ENCODE data around the gene GFRA4.

Gene GFRA4

DNA sequence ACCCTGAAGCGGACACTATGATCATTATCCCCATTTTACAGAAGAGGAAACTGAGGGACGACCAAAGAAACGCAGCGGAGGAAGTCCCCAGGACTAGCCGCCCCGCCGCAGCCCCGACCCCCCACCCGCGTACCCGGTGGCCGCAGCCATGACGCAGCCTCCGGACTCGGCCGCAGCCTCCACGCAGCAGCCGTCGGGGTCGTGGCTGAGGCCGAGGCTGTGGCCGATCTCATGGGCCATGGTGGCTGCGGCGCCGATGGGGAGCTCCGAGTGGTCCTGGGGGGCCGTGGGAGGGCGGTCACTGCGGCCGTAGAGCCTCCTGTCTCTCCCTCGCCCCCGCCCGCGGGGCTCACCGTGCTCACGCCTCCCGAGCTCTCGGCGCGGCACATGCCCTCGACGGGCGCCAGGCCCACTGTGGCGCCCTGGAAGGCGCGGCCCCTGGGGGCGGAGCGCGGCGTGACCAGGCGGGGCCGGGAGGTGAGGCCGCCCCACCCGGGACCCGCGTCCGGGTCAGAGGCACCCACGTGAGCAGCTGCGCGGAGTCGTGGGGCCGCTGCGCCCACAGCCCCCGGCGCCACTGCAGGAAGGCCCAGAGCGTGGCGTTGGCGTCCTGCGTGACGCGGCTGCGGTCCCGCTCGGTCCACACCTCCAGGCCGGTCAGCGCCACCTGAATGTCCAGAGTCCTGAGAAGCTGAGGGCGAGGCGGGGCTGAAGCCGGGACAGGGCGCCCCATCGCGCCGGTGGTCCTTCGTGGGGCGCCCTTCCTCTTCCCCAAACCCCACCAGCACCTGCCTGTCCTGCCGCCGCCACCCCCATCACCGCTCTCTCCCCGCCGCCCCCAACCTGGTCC is 10.2 kb upstream of the GFRA4 start:
- no peak for DNase-seq

DNA sequence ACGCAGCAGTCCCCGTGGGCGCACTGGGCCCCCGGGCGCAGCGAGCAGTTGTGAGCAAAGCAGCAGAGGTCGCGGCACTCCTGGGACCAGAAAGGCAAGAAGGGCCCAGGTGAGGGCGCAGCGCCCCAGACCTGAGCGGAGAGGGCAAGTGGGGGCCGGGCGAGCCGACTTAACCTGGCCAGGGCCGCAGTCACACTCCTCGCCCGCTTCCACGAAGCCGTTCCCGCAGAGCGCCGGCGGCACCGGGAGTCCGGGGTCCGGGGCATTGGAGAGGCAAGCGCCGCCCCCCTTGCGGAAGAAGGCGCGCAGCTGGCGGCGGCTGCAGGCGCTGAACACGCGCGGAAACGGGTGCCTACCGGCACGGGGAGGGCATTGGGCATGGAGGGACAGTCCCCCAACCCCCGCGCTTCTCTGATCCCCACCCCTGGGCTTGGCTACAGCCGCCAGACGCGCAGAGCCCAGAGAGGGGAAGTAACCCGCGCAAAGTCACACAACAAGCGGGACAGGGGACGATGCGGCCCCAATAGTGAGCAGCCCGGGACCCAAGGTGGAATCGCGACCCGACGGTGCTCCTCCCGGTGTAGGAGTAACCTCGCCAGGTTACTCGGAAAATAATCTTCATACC is 9.5 kb upstream of the GFRA4 start:
- no peak for DNase-seq

DNA sequence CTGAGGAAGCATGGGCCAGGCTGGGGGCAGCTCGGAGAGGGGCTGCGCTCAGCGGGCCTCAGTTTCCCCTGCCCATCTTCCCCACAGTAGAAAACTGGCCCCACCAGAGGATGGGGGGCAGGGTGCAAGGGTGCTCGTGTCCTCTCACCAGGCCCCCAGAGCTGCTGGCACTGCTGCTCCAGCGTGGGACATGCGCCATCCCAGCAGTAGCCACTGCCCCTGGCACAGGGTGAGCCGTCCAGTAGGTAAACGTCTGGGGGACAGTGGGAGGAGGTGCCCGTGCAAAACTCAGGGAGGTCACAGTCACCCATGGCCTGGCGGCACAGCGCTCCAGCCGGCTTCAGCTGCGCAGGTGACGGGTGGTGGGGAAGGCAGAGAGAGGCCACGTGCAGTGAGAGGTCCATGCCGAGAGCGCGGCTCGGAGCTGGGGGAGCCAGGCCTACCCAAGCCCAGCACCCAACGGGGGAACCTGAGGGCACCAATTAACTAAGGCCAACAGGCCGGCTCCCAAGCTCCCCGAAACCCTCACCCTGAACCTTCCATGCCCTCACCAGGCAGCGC is 8.9 kb upstream of the GFRA4 start:
- no peak for DNase-seq

DNA sequence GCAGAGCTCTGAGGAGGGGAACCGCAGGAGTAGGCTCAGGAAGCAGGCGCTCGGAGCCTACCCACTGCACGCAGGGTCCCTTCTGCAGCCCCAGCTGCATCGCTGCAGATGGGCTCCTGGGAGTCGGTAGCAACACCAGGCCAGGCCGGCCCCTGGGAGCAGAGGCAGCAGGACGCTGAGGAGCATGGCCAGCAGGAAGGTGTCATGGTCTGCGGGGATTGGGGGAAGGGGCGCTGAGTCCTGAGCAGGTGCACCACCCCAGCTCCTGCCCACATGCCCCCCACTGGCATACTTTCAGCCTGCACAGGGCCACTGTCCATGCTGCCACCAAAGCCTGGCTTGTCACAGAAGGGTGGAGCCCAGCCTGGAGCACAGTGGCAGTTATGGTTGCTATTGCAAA is 7.7 kb upstream of the GFRA4 start:
- no peak for DNase-seq

DNA sequence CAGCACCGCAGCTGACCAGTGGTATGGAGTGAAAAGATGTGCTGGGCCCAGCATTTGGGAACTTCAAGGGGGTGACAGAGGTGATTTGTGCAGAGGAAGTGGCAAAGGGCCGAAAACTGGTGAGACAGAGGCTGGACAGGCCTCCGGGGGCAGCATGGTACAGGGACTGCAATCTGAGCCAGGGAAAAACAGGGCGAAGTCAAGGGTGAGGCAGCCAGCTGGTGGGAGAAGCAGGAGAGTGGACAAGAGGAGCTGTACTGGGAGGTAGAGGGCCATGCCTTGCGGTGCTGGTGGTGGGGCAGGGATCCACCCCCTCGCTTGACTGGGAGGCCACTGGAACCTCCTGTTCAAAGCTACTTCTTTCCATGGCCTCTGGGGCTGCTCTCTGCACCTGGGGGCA is 7.3 kb upstream of the GFRA4 start:
- no peak for DNase-seq

DNA sequence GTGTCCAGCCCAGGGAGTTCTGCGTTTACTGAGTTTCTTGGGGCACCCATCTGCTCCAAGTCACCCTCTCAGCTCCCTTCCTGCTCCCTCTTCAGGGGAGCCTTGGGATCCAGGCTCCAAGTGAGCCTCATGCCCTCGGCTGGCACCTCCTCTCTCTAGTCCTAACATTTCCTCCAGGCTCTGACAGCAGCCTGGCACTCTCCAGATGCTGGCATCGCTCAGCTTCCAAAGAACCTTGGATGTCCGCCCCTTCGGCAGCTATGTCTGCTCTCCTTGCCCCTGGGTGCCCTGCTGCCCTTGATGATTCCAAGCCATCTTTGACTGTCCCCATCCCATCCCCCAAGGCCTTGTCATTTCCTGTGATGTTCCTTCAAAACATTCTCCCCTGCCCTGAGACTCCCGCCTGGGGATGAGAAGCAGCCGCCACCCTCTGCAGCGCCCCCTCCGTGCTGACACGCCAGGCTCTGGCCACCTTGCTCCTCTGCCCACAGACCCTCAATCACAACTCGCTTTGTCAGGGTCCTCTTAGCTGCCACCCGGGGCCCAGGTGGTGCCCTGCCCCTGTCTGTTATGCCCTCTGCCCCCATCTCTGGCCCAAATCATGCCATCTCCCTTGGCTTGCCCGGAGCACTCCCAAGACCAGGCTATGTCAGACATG is 6.6 kb upstream of the GFRA4 start:
- no peak for DNase-seq

DNA sequence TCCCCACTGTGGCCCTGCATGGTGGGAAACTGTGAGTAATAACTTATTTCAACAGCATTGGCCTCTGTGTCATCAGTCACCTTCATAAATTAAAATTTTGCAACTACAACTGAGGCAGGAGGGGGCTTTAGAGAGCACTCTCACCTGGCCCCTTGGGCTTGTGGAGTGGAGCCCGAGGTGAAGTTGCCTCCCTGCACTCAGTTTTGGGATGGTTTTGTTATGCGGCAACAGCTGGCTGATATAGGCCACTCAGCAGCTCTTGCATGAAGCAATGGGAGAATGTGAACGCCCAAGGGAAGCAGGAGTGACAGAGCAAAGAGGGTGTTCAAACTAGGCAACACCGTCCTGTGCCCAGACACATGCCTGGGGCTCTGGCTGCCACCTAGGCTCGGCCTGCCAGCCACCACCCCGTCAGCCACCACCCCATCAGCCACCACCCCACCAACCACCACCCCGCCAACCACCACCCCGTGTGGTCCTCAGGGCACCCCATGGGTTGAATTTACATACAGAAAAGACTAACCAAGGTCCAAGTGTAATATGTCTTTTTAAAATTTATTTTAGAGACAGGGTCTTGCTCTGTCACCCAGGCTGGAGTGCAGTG is 4.3 kb upstream of the GFRA4 start:
- DNase-seq: no peak

DNA sequence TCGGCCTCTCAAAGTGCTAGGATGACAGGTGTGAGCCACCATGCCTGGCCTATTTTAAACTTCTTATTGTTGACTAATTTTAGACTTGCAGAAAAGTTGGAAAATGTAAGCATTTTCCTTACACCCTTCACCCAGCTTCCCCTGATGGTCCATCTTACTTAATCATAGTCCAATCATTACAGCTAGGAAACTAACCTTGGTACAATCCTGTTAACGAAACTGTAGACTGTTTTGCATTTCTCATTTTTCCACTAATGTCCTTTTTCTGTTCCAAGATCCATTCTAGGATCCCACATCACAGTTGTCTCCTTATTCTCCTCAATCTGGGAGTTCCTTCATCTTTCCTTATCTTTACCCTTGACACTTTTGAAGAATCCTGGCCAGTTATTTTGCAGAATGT is 659 bp upstream of the GFRA4 start:
- DNase-seq: no peak

DNA sequence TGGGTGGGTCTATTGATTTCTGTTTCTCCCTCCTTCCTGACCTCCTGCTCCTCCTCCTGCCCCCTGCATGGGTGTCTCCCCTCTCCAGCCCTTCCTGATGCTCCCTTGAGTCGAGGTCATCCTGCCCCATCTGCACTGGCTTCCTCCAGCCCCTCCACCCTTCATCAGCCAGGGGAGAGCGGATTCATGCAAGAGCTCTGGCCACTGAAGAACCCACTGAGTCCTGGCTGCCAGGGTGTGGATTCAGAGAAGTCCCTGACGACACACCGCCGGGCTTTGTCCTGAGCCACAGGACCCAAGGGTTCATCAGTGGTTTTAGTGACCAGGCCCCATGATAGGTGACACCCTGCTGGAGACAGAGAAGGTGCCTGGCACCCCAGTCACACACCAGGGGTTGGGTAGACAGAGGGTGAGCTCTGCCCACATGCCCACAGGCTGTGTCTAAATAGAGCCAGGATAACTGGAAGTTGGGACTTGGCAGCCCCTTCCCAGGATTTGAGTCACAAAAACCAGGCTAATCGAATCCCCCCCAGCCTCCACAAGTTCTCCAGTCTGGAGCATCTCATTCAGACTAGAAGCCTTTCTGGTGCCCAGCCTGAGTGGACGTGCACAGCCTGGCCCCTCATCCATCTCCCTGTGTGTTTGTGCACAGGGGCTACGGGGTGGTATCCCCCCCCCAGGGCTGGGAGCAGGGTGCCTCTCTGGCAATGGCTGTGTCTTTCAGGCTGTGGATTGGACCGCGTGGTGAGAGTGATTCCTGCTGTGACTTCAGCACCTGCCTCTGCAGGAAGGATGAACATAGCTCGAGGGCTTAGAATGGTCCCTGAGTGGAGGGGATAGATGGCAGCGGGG is 1.2 kb downstream of the GFRA4 start:
- DNase-seq: no peak

DNA sequence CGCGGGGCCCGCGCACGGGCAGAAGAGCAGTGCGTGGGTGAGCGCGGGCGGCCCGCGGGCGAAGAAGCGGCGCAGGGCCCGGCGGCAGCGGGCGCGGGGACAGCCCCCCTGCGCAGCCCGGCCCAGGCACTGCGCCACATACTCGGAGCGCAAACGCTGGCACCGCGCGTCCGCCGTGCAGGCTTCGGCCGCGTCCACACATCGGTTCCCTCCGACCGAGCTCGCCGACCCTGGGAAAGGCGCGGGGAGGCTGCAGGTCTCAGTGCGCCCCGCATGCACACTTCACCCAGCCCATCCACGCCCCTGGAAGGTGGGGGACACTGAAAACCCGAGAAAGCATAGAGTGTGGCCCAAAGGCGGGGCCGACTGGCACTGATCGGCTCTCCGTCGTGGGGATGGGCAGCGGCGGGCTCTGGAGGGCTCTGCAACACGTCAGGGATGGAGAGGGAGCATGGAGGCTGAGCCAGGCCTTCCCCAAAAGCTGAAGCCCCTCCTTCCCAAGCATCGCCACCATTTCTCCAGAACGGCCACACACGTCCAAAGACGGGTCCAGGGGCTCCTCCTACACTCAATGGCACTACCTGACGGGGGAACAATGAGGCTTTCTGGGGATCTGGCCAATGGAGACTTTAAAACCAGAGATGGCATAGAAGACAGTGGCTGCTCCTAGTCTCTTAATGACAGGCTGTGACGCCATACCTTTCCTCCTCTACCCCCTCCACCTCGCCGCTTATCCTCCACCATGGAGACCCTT is 2.0 kb downstream of the GFRA4 start:
- no peak for DNase-seq

DNA sequence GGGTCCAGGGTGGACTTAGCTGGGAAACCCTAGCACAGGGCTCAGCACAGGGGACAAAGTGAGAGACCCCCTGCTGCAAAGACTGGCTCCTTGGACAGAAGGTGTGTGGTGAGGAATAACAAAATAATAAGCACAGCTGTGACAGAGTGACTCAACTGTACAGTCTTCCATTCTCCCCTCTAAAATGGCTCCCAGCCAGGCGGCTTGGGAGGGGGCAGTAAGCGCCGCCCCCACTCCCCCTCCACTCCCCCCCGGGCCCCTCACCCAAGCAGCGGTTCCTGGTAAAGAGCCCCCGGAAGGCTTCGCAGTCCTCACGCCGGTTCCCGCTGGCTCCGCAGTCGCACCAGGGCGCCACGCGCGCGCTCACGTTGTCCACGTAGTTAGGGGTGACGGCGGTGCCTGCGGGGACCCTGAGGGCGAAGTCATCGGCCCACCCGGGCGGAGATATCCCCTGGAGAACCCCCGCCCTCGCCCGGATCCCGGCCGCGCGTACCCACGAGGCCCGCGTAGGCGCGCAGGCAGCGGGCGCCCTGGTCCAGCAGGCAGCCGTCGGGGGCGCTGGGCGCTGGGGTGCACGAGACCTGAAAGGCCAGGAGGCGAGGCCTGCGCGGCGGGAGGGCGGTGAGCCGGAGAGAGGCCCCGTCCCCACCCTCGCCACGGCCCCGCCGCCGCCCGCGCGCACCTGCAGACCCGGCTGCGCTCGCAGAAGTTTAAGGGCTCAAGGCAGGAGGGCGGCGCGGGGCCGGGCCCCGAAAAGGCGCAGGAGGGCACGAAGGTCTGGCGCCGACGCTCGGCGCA is 2.7 kb downstream of the GFRA4 start:
- no peak for DNase-seq

DNA sequence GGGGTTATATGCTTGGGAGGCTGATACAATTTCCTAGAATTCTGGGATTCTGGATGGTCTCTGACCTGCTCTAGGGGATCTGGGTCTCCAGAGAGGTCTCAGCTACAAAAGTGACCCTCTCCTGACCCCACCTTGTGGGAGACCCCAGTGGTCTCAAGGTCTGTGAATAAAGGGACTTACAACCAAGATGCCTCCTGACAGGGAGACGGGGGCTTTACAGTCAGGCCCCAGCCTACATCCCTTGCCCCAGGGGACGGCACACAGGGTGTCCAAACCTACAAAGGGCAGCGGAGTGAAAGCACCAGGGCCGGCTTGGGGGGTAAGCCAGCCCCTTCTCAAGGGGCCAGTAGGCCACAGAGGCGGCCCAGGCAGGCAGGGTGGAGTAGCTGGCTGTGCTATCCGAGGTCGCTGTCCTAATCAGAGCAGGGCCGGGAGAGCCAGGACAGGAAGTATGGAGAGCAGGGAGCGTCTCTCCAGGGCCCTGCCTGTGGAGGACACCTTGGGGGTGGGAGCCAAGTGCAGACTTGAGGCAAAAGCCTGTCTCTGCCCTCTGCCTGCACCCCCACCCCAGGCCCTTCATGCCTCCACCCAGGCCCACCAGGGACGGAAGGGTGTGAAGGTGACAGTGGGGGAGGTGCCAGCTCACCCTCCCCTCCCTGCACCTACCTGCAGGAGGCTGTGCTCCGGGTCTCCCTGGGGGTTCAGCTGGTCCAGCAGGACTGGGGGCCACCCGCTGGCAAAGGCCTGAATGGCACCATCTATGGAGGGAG is 3.5 kb downstream of the GFRA4 start:
- no peak for DNase-seq

DNA sequence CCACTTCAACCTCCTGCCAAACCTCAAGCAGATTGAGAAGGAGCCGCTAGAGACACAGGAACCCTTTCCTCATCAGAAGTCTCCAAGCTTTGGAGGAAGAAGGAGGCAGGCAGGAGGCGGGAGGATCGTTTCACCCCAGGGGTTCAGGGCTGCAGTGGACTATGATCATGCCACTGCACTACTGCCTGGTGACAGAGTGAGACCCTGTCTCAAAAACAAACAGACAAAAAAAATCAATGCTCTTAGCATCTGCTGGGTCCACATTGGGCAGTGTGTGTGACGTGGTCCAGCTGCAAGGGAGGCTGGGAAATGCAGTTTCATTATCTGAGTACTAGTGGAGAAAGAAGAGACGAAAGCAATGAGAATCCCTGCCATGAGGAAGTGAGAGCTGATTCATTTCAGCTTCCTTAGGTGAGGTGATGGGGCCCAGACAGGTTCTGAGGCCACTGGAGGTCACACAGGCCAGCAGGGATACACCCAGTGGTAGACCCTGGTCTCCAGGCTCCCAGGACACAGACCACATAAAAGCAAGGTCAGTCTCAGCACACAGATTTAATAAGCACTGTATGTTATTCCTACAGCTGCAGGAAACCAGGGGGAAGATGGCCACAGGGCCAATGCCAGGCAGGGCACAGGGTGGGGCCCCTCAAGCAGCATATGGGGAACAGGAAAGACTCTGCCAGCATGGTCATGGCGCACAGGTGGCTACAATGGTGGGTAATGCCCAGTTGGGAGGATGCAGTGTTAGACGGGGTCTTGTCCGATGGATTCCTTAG is 4.3 kb downstream of the GFRA4 start:
- DNase-seq: no peak

DNA sequence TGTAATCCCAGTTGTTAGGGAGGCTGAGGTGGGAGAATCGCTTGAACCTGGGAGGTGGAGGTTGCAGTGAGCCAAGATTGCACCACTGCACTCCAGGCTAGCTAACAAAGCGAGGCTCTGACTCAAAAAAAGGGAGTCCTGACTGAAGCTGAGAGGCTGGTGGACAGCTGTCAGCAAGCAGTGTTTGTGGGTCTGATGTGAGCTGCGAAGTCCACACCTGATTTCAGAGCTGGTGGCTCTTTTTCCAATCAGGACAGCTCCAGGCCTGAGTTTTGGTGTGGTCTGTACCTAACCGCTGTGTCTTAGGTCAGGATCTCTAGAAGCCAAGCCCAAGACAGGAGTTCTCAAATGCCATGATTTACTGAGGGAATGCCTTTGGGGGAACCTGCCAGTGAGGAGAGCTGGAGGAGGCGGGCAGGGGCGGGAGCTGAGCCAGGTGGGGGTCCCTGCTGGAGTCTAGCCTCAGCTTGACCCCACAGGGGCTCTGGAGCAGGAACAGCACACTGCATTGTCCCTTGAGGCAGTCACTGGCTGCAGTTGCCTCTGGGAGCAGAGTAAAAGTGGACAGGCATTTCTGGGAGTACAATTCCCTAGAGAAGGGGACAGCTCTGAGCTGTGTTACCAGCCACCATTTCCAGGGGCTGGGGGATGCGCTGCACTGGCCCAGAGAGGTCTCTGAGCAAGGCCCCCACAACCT is 5.0 kb downstream of the GFRA4 start:
- no peak for DNase-seq

DNA sequence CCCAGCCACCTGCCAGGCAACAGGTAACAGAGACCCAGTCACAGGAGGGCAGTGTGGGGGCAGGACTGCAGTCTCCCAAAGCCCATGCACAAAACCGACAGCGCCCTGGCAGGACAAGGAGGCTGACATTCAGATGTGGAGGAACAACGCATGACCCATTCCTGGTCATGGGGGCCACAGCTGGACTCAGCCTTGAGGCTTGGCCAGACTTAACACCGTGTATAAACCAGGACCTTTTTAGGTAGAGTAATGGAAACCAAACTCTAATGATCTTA is 8.1 kb downstream of the GFRA4 start:
- no peak for DNase-seq

DNA sequence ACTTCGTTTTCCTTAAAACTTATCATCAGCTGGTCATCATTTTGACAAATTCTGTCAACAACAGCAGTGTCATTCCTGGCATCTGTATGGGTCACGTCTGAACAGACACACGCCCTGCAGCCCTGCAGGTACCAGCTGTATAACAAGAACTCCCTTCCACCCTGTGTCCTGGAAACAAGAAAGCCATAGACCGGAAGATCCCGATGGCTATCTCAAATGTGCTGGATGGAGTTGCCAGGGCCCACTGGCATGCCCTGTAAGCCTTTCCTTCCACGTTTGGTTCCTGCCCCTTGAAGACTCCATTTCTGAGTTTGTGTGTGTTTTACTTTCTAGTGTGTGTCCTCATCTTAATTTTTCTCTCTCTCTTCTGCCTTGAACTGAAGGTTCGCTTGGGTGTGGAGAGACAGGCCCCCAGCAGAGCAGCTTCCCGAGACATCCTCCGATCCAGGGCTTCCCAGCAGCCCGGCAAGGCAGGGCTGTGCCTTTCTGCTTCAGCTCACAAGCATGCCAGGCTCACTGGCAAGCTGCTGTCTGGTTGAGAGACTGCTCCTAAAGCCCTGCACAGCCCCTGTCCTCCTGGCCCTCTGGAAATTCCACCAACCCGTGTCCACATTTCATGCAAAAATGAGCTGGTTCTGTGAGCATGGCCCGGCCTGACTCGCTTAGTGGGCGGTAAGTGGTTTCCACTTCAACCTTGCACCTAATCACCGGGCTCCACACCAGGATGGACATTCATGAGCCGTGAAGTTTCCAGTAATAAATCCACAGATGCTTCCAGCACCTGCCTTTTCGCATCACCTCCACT is 8.7 kb downstream of the GFRA4 start:
- DNase-seq: no peak

DNA sequence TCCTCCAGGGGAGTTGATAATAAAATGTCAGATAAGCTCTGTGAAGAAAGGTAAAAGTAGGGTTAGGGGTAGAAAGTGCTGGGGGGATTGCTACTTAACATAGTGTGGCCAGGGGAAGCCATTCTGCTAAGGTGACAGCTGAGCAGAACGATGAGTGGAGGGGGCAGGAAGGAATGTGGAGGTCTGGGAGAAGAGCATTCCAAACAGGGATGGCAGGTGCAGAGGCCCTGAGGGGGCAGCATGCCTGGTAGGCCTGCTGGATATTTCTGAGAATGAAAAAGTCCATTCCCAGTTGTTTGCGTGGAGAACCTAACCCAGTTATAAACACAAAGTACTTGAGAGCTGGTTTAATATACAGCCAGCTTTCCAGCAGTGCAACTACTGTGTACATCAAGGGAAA is 9.3 kb downstream of the GFRA4 start:
- no peak for DNase-seq
